GM23338 (cell line): Measurements from ENCODE around the gene PIF1.

Experiments used
- CREB1 ChIP-seq: fragments of 250-450 bp; sonication (Bioruptor Pico); IDR thresholded peaks from 2 replicates; pipeline ENCODE4 v1.5.0; 2020; ENCODE audit warnings: low read depth, mild to moderate bottlenecking, moderate library complexity
- ETS1 ChIP-seq: IDR thresholded peaks from 2 replicates; pipeline ENCODE4 v1.6.1; 2016; ENCODE audit warnings: antibody characterized with exemption
- EZH2 ChIP-seq: fragments of 200-600 bp; sonication (generic); IDR thresholded peaks from one replicate; pipeline ENCODE4 v1.8.0; 2017; ENCODE audit warnings: antibody characterized with exemption, mild to moderate bottlenecking, low read depth; ENCODE audit not compliant: unreplicated experiment
- EZH2phosphoT487 ChIP-seq: fragments of 200-600 bp; sonication (generic); IDR thresholded peaks from one replicate; pipeline ENCODE4 v1.8.1; 2018; ENCODE audit warnings: antibody characterized with exemption; ENCODE audit not compliant: unreplicated experiment
- JUNB ChIP-seq: IDR thresholded peaks from one replicate; pipeline ENCODE4 v1.6.1; 2016; ENCODE audit warnings: antibody characterized with exemption; ENCODE audit not compliant: unreplicated experiment
- POLR2AphosphoS5 ChIP-seq: IDR thresholded peaks from 2 replicates; pipeline ENCODE4 v1.6.1; 2016; ENCODE audit warnings: antibody characterized with exemption, low read depth
- STAT1 ChIP-seq: IDR thresholded peaks from one replicate; pipeline ENCODE4 v1.6.1; 2016; ENCODE audit warnings: antibody characterized with exemption; ENCODE audit not compliant: unreplicated experiment
- ZNF114 ChIP-seq: fragments of 250-450 bp; sonication (Bioruptor Pico); IDR thresholded peaks from 2 replicates; pipeline ENCODE4 v1.5.0; 2020; ENCODE audit warnings: mild to moderate bottlenecking, moderate library complexity
- TF ChIP-seq, protein P1 (sequence below), 2 experiments: fragments of 200-600 bp in 1 of 2; sonication (generic) in 1 of 2; conservative IDR thresholded peaks; 2 replicates each; pipeline versions ENCODE4 v1.5.1 to v1.6.1; 2016 to 2017; ENCODE audit warnings: antibody characterized with exemption in 2 of 2, low read depth in 2 of 2, mild to moderate bottlenecking in 2 of 2, moderate library complexity in 1 of 2
- TF ChIP-seq, protein P2 (sequence below): IDR thresholded peaks from one replicate; pipeline ENCODE4 v1.6.1; 2018; ENCODE audit warnings: antibody characterized with exemption; ENCODE audit not compliant: unreplicated experiment

GRCh38 chr15:64808785-64809453 is 16.5 kb downstream of the PIF1 start:
- TF ChIP-seq ZNF114 (CRISPR knock-in tag) (no peak), CREB1 (CRISPR knock-in tag) (peak; percentile 28; the same call in 1 of the 2 replicates), EZH2 (no peak), EZH2phosphoT487 (no peak), POLR2AphosphoS5 (peak; percentile 58), ETS1 (peak; percentile 79), JUNB (no peak), STAT1 (no peak)
- TF ChIP-seq, protein P1, sequence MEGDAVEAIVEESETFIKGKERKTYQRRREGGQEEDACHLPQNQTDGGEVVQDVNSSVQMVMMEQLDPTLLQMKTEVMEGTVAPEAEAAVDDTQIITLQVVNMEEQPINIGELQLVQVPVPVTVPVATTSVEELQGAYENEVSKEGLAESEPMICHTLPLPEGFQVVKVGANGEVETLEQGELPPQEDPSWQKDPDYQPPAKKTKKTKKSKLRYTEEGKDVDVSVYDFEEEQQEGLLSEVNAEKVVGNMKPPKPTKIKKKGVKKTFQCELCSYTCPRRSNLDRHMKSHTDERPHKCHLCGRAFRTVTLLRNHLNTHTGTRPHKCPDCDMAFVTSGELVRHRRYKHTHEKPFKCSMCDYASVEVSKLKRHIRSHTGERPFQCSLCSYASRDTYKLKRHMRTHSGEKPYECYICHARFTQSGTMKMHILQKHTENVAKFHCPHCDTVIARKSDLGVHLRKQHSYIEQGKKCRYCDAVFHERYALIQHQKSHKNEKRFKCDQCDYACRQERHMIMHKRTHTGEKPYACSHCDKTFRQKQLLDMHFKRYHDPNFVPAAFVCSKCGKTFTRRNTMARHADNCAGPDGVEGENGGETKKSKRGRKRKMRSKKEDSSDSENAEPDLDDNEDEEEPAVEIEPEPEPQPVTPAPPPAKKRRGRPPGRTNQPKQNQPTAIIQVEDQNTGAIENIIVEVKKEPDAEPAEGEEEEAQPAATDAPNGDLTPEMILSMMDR (conservative IDR thresholded peaks at IDR 0.05; ENCODE audit: low read depth in 2 of 2), result no peak
- TF ChIP-seq, protein P2, sequence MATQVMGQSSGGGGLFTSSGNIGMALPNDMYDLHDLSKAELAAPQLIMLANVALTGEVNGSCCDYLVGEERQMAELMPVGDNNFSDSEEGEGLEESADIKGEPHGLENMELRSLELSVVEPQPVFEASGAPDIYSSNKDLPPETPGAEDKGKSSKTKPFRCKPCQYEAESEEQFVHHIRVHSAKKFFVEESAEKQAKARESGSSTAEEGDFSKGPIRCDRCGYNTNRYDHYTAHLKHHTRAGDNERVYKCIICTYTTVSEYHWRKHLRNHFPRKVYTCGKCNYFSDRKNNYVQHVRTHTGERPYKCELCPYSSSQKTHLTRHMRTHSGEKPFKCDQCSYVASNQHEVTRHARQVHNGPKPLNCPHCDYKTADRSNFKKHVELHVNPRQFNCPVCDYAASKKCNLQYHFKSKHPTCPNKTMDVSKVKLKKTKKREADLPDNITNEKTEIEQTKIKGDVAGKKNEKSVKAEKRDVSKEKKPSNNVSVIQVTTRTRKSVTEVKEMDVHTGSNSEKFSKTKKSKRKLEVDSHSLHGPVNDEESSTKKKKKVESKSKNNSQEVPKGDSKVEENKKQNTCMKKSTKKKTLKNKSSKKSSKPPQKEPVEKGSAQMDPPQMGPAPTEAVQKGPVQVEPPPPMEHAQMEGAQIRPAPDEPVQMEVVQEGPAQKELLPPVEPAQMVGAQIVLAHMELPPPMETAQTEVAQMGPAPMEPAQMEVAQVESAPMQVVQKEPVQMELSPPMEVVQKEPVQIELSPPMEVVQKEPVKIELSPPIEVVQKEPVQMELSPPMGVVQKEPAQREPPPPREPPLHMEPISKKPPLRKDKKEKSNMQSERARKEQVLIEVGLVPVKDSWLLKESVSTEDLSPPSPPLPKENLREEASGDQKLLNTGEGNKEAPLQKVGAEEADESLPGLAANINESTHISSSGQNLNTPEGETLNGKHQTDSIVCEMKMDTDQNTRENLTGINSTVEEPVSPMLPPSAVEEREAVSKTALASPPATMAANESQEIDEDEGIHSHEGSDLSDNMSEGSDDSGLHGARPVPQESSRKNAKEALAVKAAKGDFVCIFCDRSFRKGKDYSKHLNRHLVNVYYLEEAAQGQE, result peak; percentile 5
